GM18873 (cell line): ENCODE results near the gene FBXL17.

Source experiments
- ATAC-seq: cut with Tn5 transposase; IDR thresholded peaks from one replicate; pipeline ENCODE4 v1.9.1; 2021; ENCODE audit warnings: mild to moderate bottlenecking, moderate library complexity, moderate number of reproducible peaks; ENCODE audit not compliant: unreplicated experiment, low FRiP score

The FBXL17 gene

GRCh38 chr5:108260117-108260857 lies 121.6 kb downstream of the FBXL17 start:
- peak; percentile 93 for ATAC-seq

- no peak for ATAC-seq
Measured at GRCh38 chr5:108259306-108259705, 122.6 kb downstream of the FBXL17 start.

- no peak for ATAC-seq
Measured at GRCh38 chr5:108257996-108258395, 123.9 kb downstream of the FBXL17 start.

GRCh38 chr5:108255468-108255867 lies 126.4 kb downstream of the FBXL17 start:
- no peak for ATAC-seq

GRCh38 chr5:108251350-108251749 lies 130.5 kb downstream of the FBXL17 start:
- no peak for ATAC-seq

- no peak for ATAC-seq
Measured at GRCh38 chr5:108249785-108250426, 132.0 kb downstream of the FBXL17 start.

GRCh38 chr5:108249095-108249784 lies 132.7 kb downstream of the FBXL17 start:
- ATAC-seq, result no peak

GRCh38 chr5:108238936-108239887 lies 142.7 kb downstream of the FBXL17 start:
- no peak for ATAC-seq

GRCh38 chr5:108238461-108238860 lies 143.4 kb downstream of the FBXL17 start:
- no peak for ATAC-seq

GRCh38 chr5:108233617-108234155 lies 148.2 kb downstream of the FBXL17 start:
- ATAC-seq, result no peak

- ATAC-seq, result no peak
Measured at GRCh38 chr5:108232805-108233204, 149.1 kb downstream of the FBXL17 start.

- ATAC-seq, result no peak
Measured at GRCh38 chr5:108222011-108222410, 159.9 kb downstream of the FBXL17 start.

GRCh38 chr5:108220834-108221233 lies 161.1 kb downstream of the FBXL17 start:
- ATAC-seq, result no peak

GRCh38 chr5:108216890-108217289 lies 165.0 kb downstream of the FBXL17 start:
- no peak for ATAC-seq

GRCh38 chr5:108214857-108215256 lies 167.0 kb downstream of the FBXL17 start:
- ATAC-seq, result no peak

GRCh38 chr5:108212775-108213346 lies 169.0 kb downstream of the FBXL17 start:
- no peak for ATAC-seq

- ATAC-seq, result no peak
Measured at GRCh38 chr5:108206707-108207106, 175.2 kb downstream of the FBXL17 start.

- no peak for ATAC-seq
Measured at GRCh38 chr5:108201721-108202120, 180.2 kb downstream of the FBXL17 start.

GRCh38 chr5:108196276-108196675 lies 185.6 kb downstream of the FBXL17 start:
- no peak for ATAC-seq
